ENCODE results near the gene FHL2. TPM values are rescaled to one million over a fixed set of nuclear protein-coding genes. Genes with fewer than 3 reads are reported as not detected.
A peak's percentile ranks its signal among the peaks of the same experiment; 100 is the strongest.

Gene FHL2
- total RNA-seq, 4 donors from 2014 or later, result 56.1 to 140 (median 89.2) TPM

DNA sequence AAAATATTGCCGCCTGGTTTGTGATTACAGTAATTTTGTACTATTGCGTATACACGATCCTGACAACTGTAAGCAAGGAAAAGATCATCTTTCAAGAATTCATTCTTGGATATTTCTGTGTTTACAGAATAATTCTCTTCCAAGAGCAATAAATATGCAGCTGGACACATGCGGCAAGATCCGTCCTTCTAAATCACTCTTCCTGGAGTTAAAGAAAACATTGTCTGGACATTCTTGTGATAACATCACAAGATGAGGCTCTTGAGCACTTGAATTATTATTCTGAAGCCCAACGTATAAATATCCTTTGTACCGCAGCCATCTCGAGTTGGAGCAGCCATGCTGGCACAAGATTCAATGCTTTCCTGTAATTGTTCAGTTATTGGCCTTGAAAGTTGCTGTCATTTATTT, 9.9 kb downstream of the FHL2 start:
- H3K4me1 ChIP-seq, result peaks cover 30 to 72% (median 42%) of the 10 kb centered on the region in 4 donors
- H3K9me3 ChIP-seq, result no peaks in the 10 kb centered on the region
- no peak overlapping the region for H3K4me3 ChIP-seq
- no peaks in the 10 kb centered on the region for H3K27me3 ChIP-seq
- no peak for TF ChIP-seq POLR2A (IDR thresholded peaks at IDR 0.05)
- TF ChIP-seq EP300 (IDR thresholded peaks at IDR 0.05; ENCODE audit: low read depth), result no peak
- TF ChIP-seq, protein P1, sequence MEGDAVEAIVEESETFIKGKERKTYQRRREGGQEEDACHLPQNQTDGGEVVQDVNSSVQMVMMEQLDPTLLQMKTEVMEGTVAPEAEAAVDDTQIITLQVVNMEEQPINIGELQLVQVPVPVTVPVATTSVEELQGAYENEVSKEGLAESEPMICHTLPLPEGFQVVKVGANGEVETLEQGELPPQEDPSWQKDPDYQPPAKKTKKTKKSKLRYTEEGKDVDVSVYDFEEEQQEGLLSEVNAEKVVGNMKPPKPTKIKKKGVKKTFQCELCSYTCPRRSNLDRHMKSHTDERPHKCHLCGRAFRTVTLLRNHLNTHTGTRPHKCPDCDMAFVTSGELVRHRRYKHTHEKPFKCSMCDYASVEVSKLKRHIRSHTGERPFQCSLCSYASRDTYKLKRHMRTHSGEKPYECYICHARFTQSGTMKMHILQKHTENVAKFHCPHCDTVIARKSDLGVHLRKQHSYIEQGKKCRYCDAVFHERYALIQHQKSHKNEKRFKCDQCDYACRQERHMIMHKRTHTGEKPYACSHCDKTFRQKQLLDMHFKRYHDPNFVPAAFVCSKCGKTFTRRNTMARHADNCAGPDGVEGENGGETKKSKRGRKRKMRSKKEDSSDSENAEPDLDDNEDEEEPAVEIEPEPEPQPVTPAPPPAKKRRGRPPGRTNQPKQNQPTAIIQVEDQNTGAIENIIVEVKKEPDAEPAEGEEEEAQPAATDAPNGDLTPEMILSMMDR (IDR thresholded peaks at IDR 0.05), result no peak
- TF ChIP-seq POLR2AphosphoS5 (IDR thresholded peaks at IDR 0.05), result peak; percentile 75 to 82 (median 79)
- no peak for DNase-seq
- 62 to 69% methylated on average over 7 to 8 of the region's 8 CpGs for WGBS, 2 donors (ENCODE audit: low coverage in 1 of 2)
- in situ Hi-C loops (cut with MboI; ENCODE audit: low pct_ligation_motif_present in 1 of 4, low pct_unique_long_range_greater_than_20kb in 1 of 4, low sequenced_read_pairs in 3 of 4), result no loop called here
- no peaks in the 10 kb centered on the region for H3K36me3 ChIP-seq
- peak overlapping the region; percentile 45 to 80 (median 68) for H3K27ac ChIP-seq
- intact Hi-C loops (cut with DNase I; ENCODE audit: low total_unique reads), result no loop called here

DNA sequence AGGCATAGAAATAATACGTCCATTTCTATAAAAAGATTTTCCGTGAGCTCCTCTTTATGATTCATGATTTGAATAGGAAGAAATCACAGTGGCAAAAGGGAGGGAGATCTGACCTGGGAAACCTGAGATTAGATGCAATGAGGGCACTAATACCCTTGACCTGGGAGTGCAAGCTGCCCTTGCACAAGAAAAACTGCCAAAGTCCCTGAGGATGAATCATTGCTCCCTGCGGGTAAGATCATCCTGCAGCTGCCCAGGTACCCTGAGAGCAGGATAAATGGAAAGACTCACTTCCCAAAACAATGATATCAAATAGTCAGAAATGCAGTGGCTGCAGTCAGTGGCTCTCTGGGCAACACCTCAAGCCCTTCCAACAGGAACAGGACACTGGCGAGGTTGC, 11.6 kb downstream of the FHL2 start:
- peaks cover 26 to 67% (median 39%) of the 10 kb centered on the region in 4 donors for H3K4me1 ChIP-seq
- no peak overlapping the region for H3K4me3 ChIP-seq
- no peaks in the 10 kb centered on the region for H3K27me3 ChIP-seq
- 84 to 85% methylated on average over 4 of the region's 4 CpGs for WGBS, 2 donors (ENCODE audit: low coverage in 1 of 2)
- TF ChIP-seq, protein P1 (IDR thresholded peaks at IDR 0.05), result no peak
- TF ChIP-seq POLR2AphosphoS5 (IDR thresholded peaks at IDR 0.05) (no peak), POLR2A (IDR thresholded peaks at IDR 0.05) (no peak), EP300 (IDR thresholded peaks at IDR 0.05; ENCODE audit: low read depth) (no peak)
- peak overlapping the region; percentile 33 to 91 (median 82) for H3K27ac ChIP-seq
- no peaks in the 10 kb centered on the region for H3K36me3 ChIP-seq
- intact Hi-C loops (cut with DNase I; ENCODE audit: low total_unique reads) (no loop called here), in situ Hi-C loops (cut with MboI; ENCODE audit: low pct_ligation_motif_present in 1 of 4, low pct_unique_long_range_greater_than_20kb in 1 of 4, low sequenced_read_pairs in 3 of 4) (no loop called here)
- no peaks in the 10 kb centered on the region for H3K9me3 ChIP-seq
- DNase-seq, result peak; percentile 7

DNA sequence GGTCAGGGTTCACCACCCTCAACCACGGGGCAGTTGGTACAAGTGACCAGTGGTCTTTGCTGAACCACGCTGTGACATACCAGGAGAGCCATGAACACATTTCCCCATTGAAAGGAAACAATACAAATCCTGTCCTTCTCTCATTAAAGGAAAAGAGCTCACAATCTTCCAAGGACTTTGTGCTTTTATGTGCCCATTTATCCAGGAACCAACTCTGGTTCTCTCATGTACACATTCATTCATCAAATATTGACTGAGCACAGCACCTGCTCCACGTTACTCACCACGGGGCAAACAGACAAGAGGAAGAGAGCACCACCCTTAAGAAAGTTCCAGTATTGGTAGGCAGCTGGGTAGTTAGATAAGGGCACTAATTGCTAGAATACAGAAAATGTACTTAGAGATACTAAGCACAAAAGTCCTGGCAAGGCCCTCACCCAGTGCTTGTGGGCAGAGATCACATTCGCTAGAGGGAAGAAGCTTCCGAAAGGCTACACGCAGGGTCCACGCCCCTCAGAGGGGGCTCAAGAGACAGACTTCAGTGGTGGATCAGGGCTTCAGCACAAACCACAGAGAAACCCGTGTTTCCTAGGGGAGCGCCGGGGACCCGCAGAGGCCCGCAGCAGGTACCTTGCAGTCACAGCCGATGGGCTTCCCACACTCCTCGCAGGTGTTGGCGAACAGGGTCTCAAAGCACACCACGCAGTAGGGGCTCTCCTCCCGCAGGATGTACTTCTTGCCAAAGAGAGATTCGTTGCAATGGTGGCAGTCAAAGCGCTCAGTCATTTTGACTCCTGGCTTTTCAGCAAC, 12.9 kb downstream of the FHL2 start:
- Histone ChIP-seq H3K27ac (peak overlapping the region; percentile 72 to 91 (median 82)), H3K4me1 (peaks cover 15 to 59% (median 29%) of the 10 kb centered on the region in 4 donors), H3K27me3 (no peaks in the 10 kb centered on the region), H3K36me3 (no peaks in the 10 kb centered on the region), H3K4me3 (no peak overlapping the region), H3K9me3 (no peaks in the 10 kb centered on the region)
- 67 to 77% methylated on average over 5 to 20 of the region's 20 CpGs for WGBS, 2 donors (ENCODE audit: low coverage in 1 of 2)
- peak; percentile 56 for DNase-seq
- in situ Hi-C loops (cut with MboI; ENCODE audit: low pct_ligation_motif_present in 1 of 4, low pct_unique_long_range_greater_than_20kb in 1 of 4, low sequenced_read_pairs in 3 of 4) (no loop called here), intact Hi-C loops (cut with DNase I; ENCODE audit: low total_unique reads) (no loop called here)
- TF ChIP-seq EP300 (IDR thresholded peaks at IDR 0.05; ENCODE audit: low read depth) (no peak), POLR2AphosphoS5 (IDR thresholded peaks at IDR 0.05) (peak; percentile 10 to 67 (median 65))

DNA sequence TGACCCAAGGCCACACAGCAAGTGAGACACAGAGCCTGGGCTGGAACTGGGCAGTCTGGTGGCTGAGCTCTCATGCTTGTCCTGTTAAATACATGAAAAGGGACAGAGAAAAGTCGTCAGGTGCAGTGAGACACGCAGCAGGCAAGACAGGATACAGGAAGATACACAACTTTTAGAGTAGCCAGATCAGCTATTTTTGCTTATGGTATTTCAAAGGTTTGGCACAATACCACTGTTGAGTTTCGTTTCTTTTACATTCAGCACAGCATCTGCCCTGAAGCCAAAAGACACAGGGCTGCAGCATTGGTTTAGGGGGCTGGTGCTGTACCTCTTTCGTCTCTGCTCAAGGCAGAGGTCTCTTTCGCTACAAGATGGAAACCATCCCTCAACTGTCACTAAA, 14.0 kb downstream of the FHL2 start:
- no peaks in the 10 kb centered on the region for H3K27me3 ChIP-seq
- H3K4me3 ChIP-seq, result no peak overlapping the region
- no peak for DNase-seq
- TF ChIP-seq POLR2AphosphoS5 (IDR thresholded peaks at IDR 0.05) (no peak), EP300 (IDR thresholded peaks at IDR 0.05; ENCODE audit: low read depth) (no peak), POLR2A (IDR thresholded peaks at IDR 0.05) (no peak)
- TF ChIP-seq, protein P1 (IDR thresholded peaks at IDR 0.05), result no peak
- H3K9me3 ChIP-seq, result no peaks in the 10 kb centered on the region
- peak overlapping the region; percentile 29 to 91 (median 82) for H3K27ac ChIP-seq
- WGBS, 2 donors (ENCODE audit: low coverage in 1 of 2), result 84 to 90% methylated on average over 5 of the region's 5 CpGs
- in situ Hi-C loops (cut with MboI; ENCODE audit: low pct_ligation_motif_present in 1 of 4, low pct_unique_long_range_greater_than_20kb in 1 of 4, low sequenced_read_pairs in 3 of 4), result no loop called here
- intact Hi-C loops (cut with DNase I; ENCODE audit: low total_unique reads), result no loop called here
- H3K4me1 ChIP-seq, result peaks cover 10 to 63% (median 38%) of the 10 kb centered on the region in 4 donors
- no peaks in the 10 kb centered on the region for H3K36me3 ChIP-seq
